ENCODE results near the gene HSPB8.

- TF ChIP-seq GATA2 (CRISPR knock-in tag; IDR thresholded peaks at IDR 0.05) (no peak), CTCF (IDR thresholded peaks at IDR 0.05) (no peak)
These were observed 37.4 kb downstream of the HSPB8 start for GRCh38 chr12:119216084-119216483.

Measured in SK-N-SH (cell line).